GM12891 (cell line): ENCODE data around the gene NPAS2.

Source experiments
- POLR2A ChIP-seq: IDR thresholded peaks from 2 replicates; pipeline ENCODE4 v1.6.1; 2011; ENCODE audit warnings: low read depth, low read length, control low read depth
- POLR2AphosphoS5 ChIP-seq: IDR thresholded peaks from 2 replicates; pipeline ENCODE4 v1.6.1; 2011; ENCODE audit warnings: low read depth, low read length, control low read depth
- TAF1 ChIP-seq: IDR thresholded peaks from 2 replicates; pipeline ENCODE4 v1.6.1; 2011; ENCODE audit warnings: low read depth, low read length, control low read depth

- TF ChIP-seq POLR2A, result no peak
- TF ChIP-seq POLR2AphosphoS5, result no peak
- TF ChIP-seq TAF1, result no peak
Measured at GRCh38 chr2:100868083-100868482, 48.1 kb downstream of the NPAS2 start.
